Stimulated activated naive CD4-positive, alpha-beta T cell (primary cell): ENCODE results near the gene APOM.

Experiments
- DNase-seq, 6 experiments: peaks; one replicate each; lab custom pipeline; 2025; lab: John Stamatoyannopoulos, UW

Gene APOM

DNA sequence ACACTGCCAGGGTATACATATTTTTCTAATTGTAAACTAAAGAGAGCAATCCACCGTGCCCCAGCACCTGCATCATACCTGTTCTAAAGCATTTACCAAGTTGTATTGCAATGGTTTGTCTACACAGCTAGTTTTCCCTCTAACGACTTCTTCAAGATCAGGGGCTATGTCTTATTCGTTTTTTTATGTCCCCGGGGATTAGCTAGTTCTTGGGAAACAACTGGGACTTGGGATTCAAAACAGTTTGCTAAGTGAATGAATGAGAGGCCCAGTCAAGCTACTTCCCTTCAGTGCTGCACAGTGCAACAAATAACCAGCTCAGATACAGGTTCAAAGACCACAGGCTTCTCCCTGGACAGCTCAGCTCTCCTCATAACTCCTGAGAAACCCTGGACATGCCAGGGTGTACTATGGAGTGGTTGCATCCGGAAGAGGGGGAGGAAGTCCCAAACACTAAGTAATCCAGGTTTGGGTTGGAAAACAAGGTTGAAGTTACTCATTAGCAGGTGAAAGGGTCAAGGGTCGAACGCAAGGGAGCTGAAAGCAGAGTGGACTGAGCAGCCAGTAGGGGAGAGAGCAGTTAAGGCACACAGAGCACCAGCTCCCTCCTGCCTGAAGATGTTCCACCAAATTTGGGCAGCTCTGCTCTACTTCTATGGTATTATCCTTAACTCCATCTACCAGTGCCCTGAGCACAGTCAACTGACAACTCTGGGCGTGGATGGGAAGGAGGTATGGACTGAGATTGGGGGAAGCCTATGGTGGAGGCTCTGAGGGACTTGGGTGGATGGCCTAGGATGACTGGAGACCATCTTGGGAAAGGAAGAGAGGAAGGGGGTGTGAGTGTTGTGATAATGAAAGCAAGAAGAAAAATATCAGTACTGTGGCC lies at the start of gene APOM:
Gene APOM (plus strand): TSS at position 546 of the 889 bp plus-strand sequence. CDS start 73 bp downstream, at position 619.
- DNase-seq: no peak

DNA sequence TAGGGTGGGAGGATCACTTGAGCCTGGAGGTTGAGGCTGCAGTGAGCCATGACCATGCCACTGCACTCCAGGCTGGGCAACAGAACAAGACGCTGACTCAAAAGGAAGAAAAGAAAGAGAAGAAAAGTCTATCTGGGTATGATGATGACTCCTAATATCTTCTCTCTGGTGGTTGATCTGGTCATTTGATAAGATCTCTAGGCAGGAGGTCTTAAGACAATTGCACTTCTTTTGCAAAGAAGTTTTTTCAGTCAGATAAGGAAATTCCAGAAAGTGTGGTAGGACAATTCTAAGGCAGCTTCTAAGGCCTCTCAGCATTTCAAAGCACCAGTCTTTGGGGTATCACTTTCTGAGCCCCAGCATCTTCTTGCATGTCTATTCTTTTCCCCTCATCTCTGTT lies 48.4 kb upstream of the APOM start:
- no peak for DNase-seq

DNA sequence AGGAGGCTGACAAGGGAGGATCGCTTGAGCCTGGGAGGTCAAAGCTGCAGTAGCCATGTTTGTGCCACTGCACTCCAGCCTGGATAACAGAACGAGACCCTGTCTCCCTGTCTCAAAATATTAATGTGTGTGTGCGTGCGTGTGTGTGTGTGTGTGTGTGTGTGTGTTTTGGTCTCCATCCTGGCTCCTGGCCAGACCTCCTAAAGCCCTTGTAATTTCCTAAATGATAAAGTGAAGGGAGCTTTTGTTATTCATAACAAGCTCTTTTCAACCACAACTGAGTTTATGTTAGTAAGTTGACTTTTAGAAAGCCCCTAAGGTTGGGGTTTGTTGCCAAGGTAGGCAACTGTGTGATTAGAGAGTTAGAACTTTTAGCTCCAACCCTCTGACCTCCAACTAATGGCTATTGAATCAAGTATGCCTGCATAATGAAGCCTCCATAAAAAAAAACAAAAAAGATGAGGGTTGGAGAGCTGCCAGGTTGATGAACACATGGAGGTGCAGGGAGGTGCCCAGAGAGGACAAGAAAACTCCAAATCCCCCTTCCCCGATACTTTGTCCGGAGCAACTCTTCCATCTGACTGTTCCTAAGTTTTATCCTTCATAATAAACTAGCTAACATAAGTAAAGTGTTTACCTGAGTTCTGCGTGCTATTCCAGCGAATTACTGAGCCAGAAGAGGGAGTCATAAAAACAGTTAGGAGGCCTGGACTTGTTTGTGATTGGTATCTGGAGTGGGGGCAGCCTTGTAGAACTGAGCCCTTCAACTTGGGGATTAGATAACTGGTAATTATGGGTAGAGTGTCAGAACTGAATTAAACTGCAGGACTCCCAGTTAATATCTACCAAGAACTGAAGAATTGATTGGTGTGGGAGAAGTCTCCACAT lies 45.9 kb upstream of the APOM start:
- no peak for DNase-seq

DNA sequence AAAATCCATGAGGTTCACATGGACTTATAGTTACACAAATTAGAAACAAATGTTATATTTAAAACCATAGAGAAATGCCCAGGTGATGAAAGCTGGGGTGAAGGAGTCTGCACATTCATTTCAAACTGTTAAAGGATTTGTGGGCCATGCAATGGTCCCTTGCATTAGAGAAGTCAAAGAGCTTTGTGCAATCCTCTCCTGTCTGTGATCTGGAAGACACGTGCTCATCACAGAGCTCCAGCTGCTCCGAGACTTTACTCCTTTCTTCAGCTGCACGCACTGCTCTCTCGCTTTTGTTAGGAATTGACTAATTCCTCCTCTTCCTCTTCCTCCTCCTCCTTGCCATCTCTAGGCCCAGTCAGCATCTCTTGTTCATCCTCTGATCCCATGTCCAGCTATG lies 44.7 kb upstream of the APOM start:
- no peak for DNase-seq

DNA sequence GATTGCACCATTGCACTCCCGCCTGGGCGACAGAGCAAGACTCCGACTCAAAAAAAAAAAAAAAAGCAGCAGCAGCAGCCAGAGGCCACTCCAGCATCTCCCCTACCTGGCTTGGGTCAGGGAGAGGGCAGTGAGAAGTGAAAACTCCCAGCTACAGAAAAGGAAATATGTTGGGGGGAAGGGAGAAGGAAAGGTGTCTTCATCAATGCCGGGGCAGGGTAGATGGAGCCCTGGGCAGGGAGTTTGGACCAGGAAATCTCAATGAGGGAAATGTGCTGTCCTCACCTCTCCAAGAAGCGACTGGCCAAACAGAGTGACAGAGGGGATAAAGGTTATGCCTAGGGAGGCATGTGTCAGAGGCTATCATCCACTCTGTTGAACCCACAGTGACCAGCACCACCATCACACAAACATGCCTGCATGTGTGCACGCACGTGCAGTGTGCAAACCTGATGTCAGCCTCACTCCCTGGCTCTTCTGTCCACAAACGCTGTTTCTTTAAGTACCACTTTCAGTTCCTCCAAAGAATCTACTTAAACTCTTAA lies 41.5 kb upstream of the APOM start:
- DNase-seq: no peak

DNA sequence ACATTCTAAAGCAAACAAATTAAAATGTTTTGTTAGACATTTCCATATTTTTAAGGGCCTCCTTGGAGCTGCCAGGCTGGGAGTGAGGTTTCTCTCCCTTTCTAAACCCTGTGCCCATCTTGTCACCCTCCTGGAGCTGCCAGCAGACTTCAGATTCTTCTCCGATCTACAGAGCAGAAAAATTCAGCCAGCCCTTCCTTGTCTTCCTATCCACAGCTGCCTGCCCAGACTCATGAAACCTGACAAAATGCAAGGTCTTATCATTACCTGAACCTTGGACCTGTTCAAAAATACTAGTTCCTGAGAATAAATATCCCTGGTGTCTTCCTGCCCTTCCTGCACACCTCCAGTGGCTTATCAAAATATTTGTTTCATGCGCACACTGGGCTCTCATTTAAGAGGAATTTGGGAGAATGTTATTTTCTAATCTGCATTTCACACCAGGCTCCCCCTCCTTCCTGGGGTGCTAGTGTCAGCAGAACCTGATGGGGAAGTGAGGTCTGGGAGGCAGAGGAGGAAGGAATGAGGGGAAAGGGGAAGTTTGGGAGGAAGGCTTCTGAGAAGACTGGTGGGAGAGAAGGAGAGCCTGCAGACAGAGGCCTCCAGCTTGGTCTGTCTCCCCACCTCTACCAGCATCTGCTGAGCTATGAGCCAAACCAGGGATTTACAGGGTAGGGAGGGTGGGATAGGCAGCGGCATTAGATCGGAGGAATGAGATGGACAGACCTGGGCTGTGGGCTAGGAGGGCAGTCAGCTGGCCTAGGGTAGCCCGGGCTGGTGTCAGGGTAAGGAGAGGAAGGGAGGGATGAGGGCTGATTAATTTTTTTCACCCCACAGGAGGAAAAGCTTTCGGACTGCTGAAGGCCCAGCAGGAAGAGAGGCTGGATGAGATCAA lies 40.8 kb upstream of the APOM start, which contains the start of gene AIF1:
Gene AIF1 (plus strand): TSS at position 551 of the 895 bp plus-strand sequence. CDS start 96 bp downstream, at position 647.
- DNase-seq: no peak

DNA sequence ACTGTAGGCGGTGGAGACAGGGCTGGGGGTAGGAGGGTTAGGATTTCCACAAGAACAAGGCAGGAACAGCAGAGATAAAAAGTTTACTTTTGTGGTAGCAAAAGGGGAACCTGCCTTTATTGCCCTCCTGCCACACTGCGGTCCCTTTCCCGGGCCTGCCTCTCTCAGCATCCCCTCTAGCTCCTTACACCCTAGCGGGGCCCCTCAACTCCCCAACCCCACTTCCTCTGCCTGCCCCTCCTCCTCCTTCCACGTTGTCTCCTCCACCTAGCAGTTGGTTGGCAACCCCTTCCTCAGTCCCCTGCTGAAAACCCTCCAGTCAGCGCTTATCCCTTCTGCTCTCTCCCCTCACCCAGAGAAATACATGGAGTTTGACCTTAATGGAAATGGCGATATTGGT lies 39.9 kb upstream of the APOM start:
- peak; percentile 5 to 48 (median 19) for DNase-seq

DNA sequence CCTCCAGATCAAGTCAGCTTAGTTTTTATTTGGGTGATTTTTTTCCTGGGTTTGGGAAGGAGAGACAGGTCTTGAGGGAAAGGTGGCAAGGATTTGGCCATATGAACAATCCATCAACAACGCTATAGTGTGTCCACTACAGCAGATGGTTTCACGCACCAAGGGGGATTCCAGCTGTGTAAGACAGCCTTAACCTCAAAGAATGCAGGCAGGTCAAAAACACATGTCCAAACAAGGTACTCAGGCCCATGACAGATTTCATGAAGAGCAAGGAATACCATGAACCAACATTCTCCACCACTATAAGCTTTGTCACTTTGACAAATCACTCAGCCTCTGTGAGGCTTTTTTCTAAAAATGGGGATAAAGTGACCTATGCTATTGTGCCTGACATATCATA lies 38.7 kb upstream of the APOM start:
- DNase-seq: no peak

DNA sequence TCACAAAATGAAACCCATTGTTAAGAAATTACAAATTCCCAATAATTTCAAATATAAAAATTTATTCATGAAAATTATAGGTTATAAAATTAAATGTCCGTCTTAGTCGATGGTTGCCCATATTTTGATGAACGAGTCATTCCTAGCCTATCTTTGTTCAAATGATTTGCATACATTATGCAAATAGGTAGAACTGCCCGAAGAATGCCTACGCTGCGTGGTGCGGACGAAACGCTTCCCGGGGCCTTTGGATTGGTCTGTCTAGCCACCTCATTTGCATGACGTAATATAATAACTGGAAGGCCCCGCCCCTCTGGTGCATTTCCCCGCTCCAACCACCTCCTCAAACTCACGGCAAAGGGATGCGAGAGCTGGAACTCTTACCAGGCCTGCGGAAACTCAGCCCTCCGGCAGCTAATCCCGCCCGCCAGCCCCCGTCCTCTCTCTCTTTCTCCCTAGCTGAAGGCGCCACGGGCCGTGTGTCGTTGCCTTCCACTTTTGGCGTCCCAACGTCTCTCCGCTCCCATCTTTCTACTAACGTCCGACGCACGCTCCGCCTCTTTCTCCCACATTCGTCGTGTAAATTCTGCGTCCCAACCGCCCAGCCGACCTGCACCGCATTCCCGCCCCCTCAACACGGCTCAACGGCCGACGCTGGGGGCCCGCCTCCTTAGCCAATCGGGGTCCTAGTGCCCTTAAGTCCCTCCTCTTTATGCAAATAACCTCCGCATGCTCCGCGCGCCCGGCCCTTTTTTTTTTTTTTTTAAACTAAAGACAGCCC lies 35.7 kb upstream of the APOM start:
- peak; percentile 96 to 99 (median 97) for DNase-seq

DNA sequence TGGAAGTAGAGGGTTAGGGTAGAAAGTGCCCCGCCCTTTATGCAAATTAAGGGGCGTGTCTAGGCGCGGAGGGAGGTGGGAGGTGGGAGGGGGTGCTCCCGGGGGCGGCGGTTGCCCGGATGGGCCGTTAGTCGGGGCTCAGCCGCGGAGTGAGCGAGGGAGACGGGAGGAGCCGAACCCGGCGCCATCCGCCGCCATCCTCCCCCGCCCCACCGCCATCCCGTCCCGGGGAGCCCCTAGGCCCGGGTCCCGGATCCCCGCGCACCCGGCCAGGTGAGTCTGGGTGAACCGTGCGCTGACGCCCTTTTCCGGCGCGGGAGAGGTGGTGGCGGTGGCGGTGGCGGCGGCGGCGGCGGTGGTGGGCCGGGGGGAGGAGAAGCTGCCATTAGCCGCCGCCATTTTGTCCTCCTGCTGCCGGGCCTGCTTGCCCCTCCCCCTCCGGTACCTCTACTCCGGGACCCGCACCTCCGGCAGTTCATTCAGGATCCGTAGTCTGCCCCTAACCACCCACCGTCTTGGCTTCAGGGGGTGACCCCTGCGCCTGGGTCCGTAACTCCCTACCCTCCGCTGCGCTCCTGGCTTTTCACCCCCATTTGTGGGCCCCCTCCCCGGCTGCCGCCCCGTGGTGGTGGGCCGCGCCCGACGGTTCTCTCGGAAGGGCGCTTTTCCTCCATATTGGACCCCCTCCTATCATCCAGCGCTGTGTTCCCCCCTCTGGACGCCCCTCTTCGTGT lies 34.9 kb upstream of the APOM start, which contains the start of gene PRRC2A:
Gene PRRC2A (plus strand): TSS at position 130 of the 734 bp plus-strand sequence. CDS start 2,075 bp downstream, outside the sequence.
- peak in 3 of 6 experiments; percentile 79 to 99 (median 97) for DNase-seq

DNA sequence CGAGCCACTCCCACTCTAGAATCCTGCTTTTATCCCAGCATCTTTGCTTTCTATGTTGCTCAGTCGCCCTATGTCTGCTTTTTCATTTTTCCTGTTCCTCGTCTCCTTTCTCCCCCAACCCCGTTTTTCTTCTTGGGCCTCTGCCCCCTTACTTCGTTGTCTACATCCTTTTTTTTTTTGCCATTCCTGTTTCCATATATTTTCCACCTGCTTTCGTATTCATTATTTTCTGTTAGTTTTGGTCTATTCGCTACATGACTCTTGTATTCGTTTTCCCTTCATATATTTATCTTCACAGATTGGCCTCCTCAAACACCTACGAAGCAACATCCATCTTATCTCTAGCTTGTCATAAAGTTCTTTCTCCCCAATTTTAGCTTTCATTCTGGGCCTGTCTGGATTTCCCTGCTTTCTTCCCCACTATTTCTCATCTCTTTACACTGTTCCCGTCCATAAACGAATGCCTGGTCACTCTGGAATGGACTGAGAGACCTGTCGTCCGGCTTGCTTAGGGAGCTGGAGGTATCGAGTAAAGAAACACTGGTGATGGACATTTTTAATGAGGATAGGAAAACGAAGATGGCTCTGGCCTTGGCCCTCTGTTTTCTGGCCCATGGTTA lies 34.3 kb upstream of the APOM start:
- DNase-seq: peak in 1 of 6 experiments; percentile 29

DNA sequence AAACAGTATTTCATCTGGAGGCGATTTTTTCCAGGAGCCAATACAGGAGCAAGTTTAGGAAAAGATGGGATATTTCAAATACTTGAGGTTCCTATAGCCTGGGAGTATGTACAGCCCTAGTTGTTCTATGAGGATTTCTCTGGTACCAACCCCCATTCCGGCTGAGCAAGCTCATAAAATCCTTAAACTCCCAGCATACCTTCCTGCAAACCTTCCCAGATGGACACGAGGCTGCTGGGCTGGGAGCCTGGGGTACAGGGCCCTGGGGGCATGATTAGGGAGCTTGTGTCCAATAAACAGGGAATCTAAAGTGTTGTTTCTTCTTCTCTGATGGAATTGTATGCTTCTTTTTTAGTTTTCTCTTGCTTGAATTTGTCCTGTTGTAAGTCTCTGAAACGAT lies 33.7 kb upstream of the APOM start:
- no peak for DNase-seq

DNA sequence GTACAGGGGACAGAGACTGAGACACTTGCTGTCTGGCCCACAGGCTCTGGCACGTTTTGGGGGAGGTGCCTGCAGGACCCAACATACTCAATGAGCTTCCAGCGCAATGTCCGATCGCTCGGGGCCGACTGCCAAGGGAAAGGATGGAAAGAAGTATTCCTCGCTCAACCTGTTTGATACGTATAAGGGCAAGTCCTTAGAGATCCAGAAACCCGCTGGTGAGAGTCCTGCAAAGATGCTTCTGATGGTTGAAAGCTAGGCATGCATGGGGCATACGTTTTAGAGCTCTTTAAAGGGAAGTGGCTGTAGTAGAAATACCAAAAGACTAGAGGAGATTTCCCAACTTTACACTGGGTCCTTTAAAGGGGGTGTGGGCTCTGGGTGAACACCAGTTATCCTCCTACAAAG lies 33.0 kb upstream of the APOM start:
- no peak for DNase-seq

DNA sequence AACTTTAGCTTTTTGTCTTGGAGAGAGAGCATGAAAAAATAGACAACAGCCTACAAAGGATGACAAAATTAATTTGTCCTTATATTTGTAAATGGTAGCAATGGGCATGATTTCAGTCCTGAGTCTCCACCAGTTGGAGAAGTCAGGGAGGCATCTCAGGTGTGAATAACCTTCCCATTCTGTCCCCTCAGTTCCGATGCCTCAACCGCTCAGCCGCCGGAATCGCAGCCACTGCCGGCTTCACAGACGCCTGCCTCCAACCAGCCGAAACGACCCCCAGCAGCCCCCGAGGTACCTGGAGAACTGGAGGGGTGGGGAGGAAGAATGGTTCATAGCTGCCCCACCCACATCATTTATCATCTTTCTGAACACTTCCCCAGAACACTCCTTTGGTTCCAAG lies 31.6 kb upstream of the APOM start:
- DNase-seq: no peak

DNA sequence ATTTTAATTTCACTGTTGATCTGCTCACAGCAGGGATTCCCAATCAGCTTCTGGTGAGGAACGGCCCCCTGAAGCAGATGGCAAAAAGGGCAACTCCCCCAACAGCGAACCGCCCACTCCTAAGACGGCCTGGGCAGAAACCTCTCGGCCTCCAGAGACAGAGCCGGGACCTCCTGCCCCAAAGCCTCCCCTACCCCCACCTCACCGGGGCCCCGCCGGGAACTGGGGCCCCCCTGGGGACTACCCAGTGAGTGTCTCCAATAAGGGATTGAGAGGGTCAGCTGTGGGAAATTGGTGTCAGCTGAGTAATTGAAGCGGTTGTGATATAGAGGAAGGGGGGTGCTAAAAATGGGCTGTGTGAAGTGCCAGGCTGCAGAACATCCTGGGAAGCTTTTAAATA lies 28.7 kb upstream of the APOM start:
- no peak for DNase-seq

DNA sequence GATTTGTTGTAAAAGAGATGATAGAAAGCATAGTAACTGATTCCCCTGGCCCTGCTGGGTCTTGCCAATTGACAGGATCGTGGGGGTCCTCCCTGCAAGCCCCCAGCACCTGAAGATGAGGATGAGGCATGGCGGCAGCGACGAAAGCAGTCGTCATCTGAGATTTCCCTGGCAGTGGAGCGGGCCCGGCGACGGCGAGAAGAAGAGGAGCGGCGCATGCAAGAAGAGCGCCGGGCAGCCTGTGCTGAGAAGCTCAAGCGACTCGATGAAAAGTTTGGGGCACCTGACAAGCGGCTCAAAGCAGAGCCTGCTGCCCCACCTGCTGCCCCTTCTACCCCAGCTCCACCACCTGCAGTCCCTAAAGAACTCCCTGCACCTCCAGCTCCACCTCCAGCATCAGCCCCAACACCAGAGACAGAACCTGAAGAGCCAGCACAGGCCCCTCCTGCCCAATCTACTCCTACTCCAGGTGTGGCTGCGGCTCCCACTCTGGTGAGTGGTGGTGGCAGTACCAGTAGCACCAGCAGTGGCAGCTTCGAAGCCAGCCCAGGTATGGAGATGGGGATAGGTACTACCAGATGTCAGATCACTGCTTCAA lies 27.9 kb upstream of the APOM start:
- no peak for DNase-seq

DNA sequence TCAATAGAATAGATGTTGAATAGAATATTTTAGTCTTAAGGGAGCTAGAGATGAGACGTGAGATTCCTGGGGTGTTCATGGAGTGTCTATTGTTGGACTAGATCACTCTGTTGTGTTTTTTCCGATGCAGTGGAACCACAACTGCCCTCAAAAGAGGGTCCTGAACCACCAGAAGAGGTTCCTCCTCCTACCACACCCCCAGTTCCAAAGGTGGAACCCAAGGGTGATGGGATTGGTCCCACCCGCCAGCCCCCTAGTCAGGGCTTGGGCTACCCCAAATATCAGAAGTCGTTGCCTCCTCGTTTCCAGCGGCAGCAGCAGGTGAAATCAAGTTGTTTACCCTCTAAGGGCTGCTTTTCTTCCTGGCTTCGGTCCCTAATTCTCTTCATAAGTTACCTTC lies 26.7 kb upstream of the APOM start:
- DNase-seq: no peak

DNA sequence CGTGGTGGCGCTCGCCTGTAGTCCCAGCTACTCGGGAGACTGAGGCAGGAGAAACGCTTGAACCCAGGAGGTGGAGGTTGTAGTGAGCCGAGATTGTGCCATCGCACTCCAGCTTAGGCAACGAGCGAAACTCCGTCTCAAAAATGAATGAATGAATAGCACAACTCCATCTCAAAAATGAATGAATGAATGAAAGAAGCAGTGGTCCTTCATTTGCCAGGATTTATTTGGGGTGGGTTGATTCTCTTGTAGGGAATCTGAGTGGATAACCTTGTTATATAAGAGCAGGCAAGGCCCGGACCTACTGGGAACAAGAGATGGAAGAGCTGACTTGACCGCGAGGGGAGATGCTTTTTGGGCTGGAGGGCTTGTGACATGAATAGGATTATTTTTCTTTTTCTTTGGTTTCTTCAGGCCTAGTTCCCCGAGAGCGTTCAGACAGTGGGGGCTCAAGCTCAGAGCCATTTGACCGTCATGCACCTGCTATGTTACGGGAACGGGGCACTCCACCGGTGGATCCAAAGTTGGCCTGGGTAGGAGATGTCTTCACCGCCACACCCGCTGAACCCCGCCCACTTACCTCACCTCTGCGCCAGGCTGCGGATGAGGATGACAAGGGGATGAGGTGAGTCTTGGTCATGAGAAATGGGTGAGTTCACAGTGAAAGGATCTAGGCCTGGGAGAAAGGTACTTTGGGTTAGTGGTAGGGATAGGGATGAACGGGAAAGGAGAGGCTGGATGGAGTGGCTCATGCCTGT lies 25.3 kb upstream of the APOM start:
- no peak for DNase-seq
